GM18519 (cell line): Measurements from ENCODE around the gene STARD3.
"Not testable (repeated sequence)": the region's sequence is repeated elsewhere in the genome, so short reads cannot be mapped to it uniquely, and the experiment has no call there.

ENCODE experiments used
- ATAC-seq: cut with Tn5 transposase; IDR thresholded peaks from one replicate; pipeline ENCODE4 v1.9.1; 2021; ENCODE audit warnings: mild to moderate bottlenecking, moderate library complexity; ENCODE audit not compliant: unreplicated experiment, low FRiP score

STARD3 gene

DNA sequence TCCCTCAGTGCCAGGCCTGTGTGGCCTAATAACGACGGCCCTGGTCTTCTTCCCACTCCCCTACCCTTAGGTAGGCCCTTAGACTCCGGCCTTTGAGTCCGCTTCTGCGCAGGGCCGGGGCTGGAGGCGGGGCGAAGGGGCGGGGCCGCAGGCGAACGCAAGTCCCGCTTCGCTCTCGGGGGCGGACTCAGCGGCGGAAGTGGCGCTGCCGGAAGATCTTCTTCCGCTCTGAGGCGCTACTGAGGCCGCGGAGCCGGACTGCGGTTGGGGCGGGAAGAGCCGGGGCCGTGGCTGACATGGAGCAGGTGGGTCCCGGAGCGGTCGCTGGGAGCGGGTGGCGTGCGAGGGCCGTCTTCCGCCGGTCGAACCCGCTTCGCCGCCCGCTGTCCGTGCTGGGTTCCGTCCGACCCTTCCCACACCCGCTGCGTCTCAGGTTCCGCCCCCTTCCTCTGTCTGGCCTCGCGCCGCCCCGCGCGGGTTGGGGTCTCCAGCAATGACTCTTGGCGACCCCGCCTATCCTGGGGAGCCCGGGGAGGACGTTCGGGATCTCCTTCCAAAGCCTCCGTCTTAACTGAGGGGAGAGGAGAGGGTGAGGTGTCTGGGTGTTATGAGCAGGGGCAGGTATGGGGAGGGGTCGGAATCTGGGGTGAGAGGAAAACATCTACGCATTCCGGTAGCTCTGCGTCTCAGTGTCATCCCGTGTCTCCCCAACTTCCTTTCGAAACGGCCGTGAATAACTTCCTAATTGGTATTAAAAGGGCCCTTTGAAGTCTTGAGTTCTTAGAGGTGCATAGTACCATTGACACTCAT is at the start of gene STARD3:
STARD3 (plus strand) TSS at position 218 of the 810 bp plus-strand sequence. CDS start 16,388 bp downstream, outside the sequence.
- ATAC-seq = peak; percentile 58

GRCh38 chr17:39590180-39590579 is 46.8 kb upstream of the STARD3 start:
- ATAC-seq = not testable (repeated sequence)

GRCh38 chr17:39591958-39592954 is 44.7 kb upstream of the STARD3 start:
- no peak for ATAC-seq

DNA sequence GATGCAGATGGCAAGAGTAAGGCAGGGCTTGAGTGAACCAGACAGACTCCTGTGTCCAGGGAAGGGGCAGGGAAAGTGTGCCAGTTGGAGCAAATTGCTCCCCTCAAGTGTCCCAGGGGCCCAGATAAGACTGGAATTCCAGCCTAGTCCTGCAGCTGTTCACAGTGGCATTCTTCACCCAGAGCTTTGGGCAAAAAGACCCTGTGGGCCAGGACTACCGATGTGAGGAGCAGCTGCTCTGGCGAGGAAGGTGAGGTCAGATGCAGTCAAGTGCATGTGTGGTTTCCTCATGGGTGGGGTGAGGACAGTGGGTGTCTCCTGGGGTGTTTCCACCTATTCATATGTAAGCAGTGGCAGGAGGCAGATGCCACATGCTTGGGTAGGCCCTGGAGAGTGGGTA is 43.6 kb upstream of the STARD3 start:
- no peak for ATAC-seq

DNA sequence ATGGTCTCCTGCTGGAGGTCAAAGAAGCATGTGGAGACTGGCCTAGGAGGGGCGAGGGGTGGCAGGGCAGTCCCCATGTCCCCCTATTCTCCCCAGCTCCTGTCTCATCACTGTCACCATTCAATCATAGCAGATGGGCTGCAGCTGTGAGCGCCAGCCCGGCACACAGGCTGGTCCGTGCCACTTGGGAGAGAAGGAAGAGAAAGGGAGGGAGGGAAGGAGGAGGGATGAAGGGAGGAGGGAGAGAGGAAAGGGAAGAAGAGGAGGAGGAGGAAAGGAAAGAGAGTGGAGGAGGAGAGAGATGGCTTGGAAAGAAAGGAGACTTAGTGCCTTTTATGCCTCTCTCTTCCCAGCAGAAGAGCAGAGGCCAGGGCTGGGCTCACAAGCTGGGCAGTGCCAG is 41.6 kb upstream of the STARD3 start:
- ATAC-seq = no peak

- no peak for ATAC-seq
Observed at GRCh38 chr17:39595928-39596510, 40.9 kb upstream of the STARD3 start.

GRCh38 chr17:39596543-39597267 is 40.2 kb upstream of the STARD3 start:
- ATAC-seq = no peak

DNA sequence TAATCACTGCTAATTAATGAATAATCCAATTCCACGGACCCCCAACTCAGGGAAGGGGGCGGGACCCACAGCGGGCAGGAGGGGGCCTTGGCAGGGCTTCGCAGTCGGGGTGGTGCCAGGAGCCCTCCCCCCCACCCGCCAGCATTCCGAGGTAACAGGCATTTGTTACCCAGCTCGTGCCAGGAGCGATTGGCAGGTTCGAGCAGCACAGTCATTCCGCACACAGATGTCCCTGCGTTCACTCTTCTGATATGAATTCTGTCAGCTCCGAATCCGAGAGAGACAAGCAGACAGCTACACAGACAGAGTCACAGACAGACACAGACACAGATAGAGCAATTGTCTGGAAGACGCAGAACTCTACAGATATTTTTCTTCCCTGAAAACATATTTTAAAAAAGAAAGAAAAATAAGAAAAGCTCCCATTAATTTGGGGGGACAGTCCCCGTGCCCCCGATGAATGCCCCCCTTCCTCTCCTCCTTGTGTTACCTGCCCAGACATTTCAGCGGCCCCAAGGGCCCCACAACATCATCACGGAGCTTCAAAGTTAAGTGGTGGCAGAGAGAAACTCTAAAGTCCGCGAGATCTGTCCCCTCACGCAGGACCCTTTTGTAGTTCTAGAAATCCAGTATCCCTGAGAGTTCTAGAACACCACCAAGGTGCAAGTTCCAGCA is 39.4 kb upstream of the STARD3 start:
- ATAC-seq = no peak

GRCh38 chr17:39598047-39598481 is 38.9 kb upstream of the STARD3 start:
- ATAC-seq = no peak

DNA sequence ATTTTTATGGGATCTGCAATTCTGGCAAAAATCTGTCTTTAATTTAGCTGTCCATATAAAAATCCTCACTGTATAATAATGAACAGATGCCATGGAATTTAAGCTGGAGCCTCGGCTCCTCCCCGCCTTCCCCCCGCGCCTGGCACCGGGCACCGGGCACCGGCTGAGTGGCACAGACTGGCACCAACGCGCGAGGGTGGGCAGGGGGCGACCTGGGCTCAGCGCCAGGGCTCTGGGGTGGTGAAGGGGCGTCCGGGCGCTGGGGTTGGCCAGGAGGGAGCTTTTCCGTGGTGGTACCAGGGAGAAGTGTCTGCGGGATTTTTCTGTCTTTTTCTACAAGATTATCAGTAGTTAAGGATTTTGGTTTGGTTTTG is 38.3 kb upstream of the STARD3 start:
- ATAC-seq = no peak

DNA sequence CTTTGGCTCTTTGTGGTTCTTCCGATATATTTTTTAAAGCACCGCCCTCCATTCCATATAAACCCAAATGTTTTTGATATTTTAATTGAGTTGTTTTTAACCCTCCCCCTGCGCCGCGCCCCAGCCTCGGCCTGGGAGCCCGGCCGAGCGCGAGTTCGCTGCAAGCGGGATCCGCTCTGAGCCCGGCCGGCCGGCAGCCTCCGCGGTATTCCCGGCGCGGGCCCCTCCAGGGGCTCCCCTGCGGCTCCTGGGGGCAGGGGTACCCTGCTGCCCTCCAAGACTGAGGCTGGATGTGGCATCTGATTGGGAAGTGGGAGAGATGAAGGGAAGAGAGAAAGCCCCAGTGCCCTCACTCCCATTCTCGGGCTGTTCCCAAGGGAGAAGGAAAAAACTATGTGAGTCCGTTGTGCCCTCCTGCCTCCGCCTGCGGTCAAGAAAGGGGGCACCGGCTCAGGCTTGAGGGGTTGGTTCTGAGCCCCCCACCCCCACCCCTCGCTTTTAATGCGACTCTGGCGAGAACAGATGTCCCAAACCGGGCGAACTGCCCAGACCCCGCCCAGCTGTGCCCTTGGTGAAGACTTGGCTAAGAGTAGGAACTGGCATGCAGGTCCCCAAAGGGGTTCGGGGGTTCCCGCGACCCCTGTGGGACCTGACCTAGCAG is 37.8 kb upstream of the STARD3 start:
- no peak for ATAC-seq

- ATAC-seq = no peak
Observed at GRCh38 chr17:39599665-39600231, 37.2 kb upstream of the STARD3 start.

GRCh38 chr17:39600288-39600996 is 36.5 kb upstream of the STARD3 start:
- no peak for ATAC-seq

DNA sequence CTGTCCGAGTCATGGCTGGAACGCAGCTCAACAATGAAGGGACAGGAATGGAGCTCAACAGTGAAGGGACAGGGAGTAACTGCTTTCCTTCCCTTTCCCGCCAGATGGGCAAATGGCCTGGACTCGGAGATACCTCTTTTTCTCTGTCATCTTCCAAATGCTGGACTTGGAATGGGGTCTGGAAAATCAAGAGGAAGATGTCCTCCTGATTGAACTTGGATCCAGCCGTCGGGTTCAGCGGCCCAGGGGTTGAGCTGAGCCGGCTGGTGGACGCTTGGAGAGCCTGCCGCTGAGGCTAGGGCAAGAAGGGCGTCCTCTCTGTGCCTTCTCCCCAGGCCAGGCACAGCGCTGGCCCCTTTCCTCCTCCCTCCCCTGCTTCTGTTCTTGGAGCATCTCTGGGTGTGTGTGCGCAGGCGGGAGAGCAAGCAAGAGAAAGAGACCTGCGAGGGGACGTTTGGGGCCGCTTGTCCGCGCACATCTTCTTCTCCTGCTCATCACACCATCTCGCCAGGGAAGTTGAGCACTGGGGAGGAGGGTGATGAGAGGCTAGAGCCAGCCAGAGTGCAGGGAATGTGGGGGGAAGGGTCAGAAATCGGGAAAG is 35.8 kb upstream of the STARD3 start:
- no peak for ATAC-seq

GRCh38 chr17:39601758-39602532 is 35.0 kb upstream of the STARD3 start:
- ATAC-seq = no peak

DNA sequence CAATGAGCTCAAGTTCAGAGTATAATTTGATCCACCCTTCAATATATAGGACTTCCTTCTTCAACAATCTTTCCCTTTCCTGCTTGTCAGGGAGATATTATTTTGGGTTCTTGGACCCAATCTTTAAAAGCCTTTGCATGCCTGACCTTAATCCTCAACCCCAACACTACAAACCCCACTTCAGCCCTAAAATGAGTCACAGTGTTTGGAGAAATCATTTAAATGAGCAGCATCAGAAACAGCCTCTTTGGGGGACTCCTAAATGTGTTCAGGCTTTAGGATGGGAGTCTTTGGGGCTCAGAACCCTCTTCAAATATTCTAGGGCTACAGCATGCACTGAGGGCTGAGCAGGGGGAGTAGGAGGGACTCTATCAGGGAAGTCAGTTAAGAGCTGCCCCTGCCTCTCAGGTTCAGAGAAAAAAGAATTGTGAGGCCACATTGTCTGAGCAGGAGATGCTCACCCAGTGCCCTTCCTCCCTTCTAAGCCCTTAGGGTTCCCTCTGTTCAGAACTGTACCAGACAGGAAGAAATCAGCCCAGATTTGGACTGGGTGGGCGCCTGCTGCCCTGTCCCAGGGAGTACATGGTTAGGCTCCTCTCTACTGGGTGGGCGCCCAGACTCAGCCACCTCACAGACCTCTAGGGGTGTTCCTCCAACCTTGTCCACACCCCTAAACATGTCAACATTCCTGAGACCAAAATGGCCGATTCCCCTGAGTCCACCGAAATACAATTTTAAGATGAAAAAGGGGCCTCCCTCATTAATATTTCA is 34.2 kb upstream of the STARD3 start:
- ATAC-seq = no peak
